K562 treated with DMSO at 1 percent for 48 hours (cell line): ENCODE data around the gene TMTC2. TPM values are rescaled to one million over a fixed set of nuclear protein-coding genes. Genes with fewer than 3 reads are reported as not detected.

Experiments
- total RNA-seq: library from RNA; unstranded; fragments of 300-600 nt; gene quantifications from 2 replicates; pipeline ENCODE4 v1.2.3, GENCODE V29; 2022; ENCODE audit warnings: low replicate concordance; ENCODE audit errors: extremely low read depth

Gene TMTC2
- total RNA-seq = not detected in 2 replicates

GRCh38 chr12:82686168-82687020, at the start of gene TMTC2:
TSS of gene TMTC2 (plus strand) at chr12:82686906.

